GM12878 (cell line): ENCODE data around the gene OCLN. TPM values are rescaled to one million over a fixed set of nuclear protein-coding genes. Genes with fewer than 3 reads are reported as not detected.

Source experiments
- ATAC-seq: fragments of 200-7000 bp; cut with Tn5 transposase; 3 replicates; pipeline ENCODE4 v1.9.1; 2020; ENCODE audit warnings: mild to moderate bottlenecking, moderate library complexity
- BruUV-seq: library from RNA; stranded (reverse); fragments of 400-500 nt; replicated peaks from 2 replicates; lab custom pipeline; 2021; lab: Mats Ljungman, UMichigan
- CTCF ChIA-PET: fragments of 300-600 bp; sonication (Branson Sonifier 250); formaldehyde crosslinking; extraction: SDS; loops from one replicate; lab custom pipeline; 2021; ENCODE audit warnings: inconsistent platforms; lab: Yijun Ruan, JAX
- POLR2A ChIA-PET: fragments of 350-600 bp; formaldehyde crosslinking; extraction: SDS; loops from one replicate; lab custom pipeline; 2021; ENCODE audit warnings: inconsistent platforms; lab: Charles Lee
- RAD21 ChIA-PET: fragments of 300-600 bp; sonication (Branson Sonifier 250); formaldehyde crosslinking; loops from one replicate; lab custom pipeline; 2023; ENCODE audit warnings: antibody characterized with exemption; ENCODE audit not compliant: unreplicated experiment; lab: Charles Lee
- SMC1A ChIA-PET: fragments of 300-600 bp; sonication (Branson Sonifier 250); formaldehyde crosslinking; loops from one replicate; lab custom pipeline; 2023; ENCODE audit not compliant: unreplicated experiment, uncharacterized antibody; lab: Charles Lee
- DNase-seq: peaks from one replicate; pipeline ENCODE4 v3.0.0-alpha.2; 2011; ENCODE audit warnings: low read depth, low spot score
- FAIRE-seq: peaks from 3 replicates; lab custom pipeline; 2011; peaks lifted over from hg19 to GRCh38; lab: Jason Lieb, UNC
- H2AFZ ChIP-seq: 2 replicates; pipeline ENCODE4 v1.6.0; 2011; ENCODE audit warnings: low read depth, low read length, control low read depth; ENCODE audit not compliant: control insufficient read depth
- H3K27ac ChIP-seq: 2 replicates; pipeline ENCODE4 v1.5.1; 2011; ENCODE audit warnings: control low read depth; ENCODE audit not compliant: control insufficient read depth, insufficient read depth
- H3K27me3 ChIP-seq, 2 experiments: replicated peaks in 1 of 2; 2 replicates each; pipeline versions ENCODE4 v1.6.0 to v1.6.1; 2011; ENCODE audit warnings: low read length in 1 of 2; ENCODE audit not compliant: control insufficient read depth in 2 of 2, insufficient read depth in 2 of 2
- H3K36me3 ChIP-seq, 2 experiments: 2 replicates each; pipeline ENCODE4 v1.5.1; 2011; ENCODE audit warnings: low read length in 1 of 2; ENCODE audit not compliant: control insufficient read depth in 2 of 2, insufficient read depth in 2 of 2
- H3K4me1 ChIP-seq: 2 replicates; pipeline ENCODE4 v1.6.1; 2011; ENCODE audit warnings: mild to moderate bottlenecking, low read length, moderate library complexity, mixed read lengths; ENCODE audit not compliant: control insufficient read depth, insufficient read depth
- H3K4me2 ChIP-seq: 2 replicates; pipeline ENCODE4 v1.6.0; 2011; ENCODE audit warnings: control low read depth; ENCODE audit not compliant: control insufficient read depth, insufficient read depth
- H3K4me3 ChIP-seq: fragments of 200-600 bp; sonication (generic); 2 replicates; pipeline ENCODE4 v1.5.1; 2016
- H3K79me2 ChIP-seq: 2 replicates; pipeline ENCODE4 v1.6.0; 2011; ENCODE audit warnings: low read length; ENCODE audit not compliant: control insufficient read depth, insufficient read depth
- H3K9ac ChIP-seq: 2 replicates; pipeline ENCODE4 v1.8.0; 2011; ENCODE audit warnings: low read length, control low read depth, mixed read lengths; ENCODE audit not compliant: control insufficient read depth, insufficient read depth
- H3K9me3 ChIP-seq: replicated peaks from 3 replicates; pipeline ENCODE4 v1.5.1; 2011; ENCODE audit warnings: mild to moderate bottlenecking, low read length; ENCODE audit not compliant: control insufficient read depth, insufficient read depth
- H4K20me1 ChIP-seq: 2 replicates; pipeline ENCODE4 v1.6.0; 2011; ENCODE audit not compliant: control insufficient read depth, insufficient read depth
- CBX3 ChIP-seq: fragments of 200-600 bp; sonication (generic); IDR thresholded peaks from 2 replicates; pipeline ENCODE4 v1.6.1; 2016; ENCODE audit warnings: low read depth, borderline replicate concordance
- EED ChIP-seq: sonication (generic); IDR thresholded peaks from 2 replicates; pipeline ENCODE4 v1.6.1; 2016; ENCODE audit warnings: antibody characterized with exemption, low read depth
- NRF1 ChIP-seq: conservative IDR thresholded peaks from 2 replicates; pipeline ENCODE4 v1.6.1; 2011; ENCODE audit warnings: mild to moderate bottlenecking, low read depth, low read length, improper control_type of control experiment
- RBBP5 ChIP-seq: fragments of 200-600 bp; sonication (generic); conservative IDR thresholded peaks from 2 replicates; pipeline ENCODE4 v1.6.1; 2016
- RCOR1 ChIP-seq: conservative IDR thresholded peaks from 2 replicates; pipeline ENCODE4 v1.6.1; 2012; ENCODE audit warnings: low read depth, low read length, improper control_type of control experiment
- RELB ChIP-seq: fragments of 450-650 bp; IDR thresholded peaks from 2 replicates; pipeline ENCODE4 v1.6.1; 2017; ENCODE audit warnings: low read depth, mild to moderate bottlenecking, moderate library complexity
- RFX5 ChIP-seq: IDR thresholded peaks from 2 replicates; pipeline ENCODE4 v1.6.1; 2011; ENCODE audit warnings: low read depth, low read length, improper control_type of control experiment
- RUNX3 ChIP-seq: IDR thresholded peaks from 2 replicates; pipeline ENCODE4 v1.6.1; 2012; ENCODE audit warnings: low read length, inconsistent platforms
- TARDBP ChIP-seq: IDR thresholded peaks from 2 replicates; pipeline ENCODE4 v1.6.1; 2016; ENCODE audit warnings: borderline replicate concordance
- WGBS: methylation state at CpG from one replicate; pipeline ENCODE4 v1.1.6; 2016; ENCODE audit warnings: low lambda C conversion rate; ENCODE audit not compliant: insufficient replicate concordance, insufficient coverage; ENCODE audit errors: missing lambda C conversion rate; 5-methylcytosine and 5-hydroxymethylcytosine counted together
- in situ Hi-C: fragments of 300-500 bp; cut with MboI; formaldehyde crosslinking; loops from 9 replicates; pipeline ENCODE4 v1.14.3; 2018; ENCODE audit warnings: mixed read lengths
- intact Hi-C: fragments of 100-400 bp; cut with micrococcal nuclease; formaldehyde crosslinking; loops from one replicate; pipeline ENCODE4 v1.14.2; 2022; ENCODE audit not compliant: unreplicated experiment
- polyA plus RNA-seq, 11 experiments: library from polyadenylated mRNA; depleted of rRNA in 4 of 11; unstranded in 6 of 11; stranded (reverse) in 5 of 11; fragments of >200 nt; fragmentation: Nextera tagmentation in 4 of 11; fragmentation: Illumina TruSeq in 1 of 11; extraction: Ambion mirVana in 4 of 11; extraction: Trizol in 1 of 11; gene quantifications; 1 replicate in 1 of 11; 2 replicates in 10 of 11; pipeline versions ENCODE4 v1.2.1 to v1.2.3, GENCODE V29; 2011 to 2016; ENCODE audit warnings: inconsistent platforms in 2 of 11, missing spikeins in 2 of 11, low read depth in 1 of 11
- total RNA-seq, 4 experiments: library from RNA; depleted of rRNA in 3 of 4; stranded (reverse); fragments of >200 nt in 3 of 4; fragmentation: Illumina TruSeq in 1 of 4; extraction: Trizol in 1 of 4; gene quantifications; 2 replicates each; pipeline versions ENCODE4 v1.2.1 to v1.2.3, GENCODE V29; 2013 to 2021

OCLN gene
- total and polyA plus RNA-seq, 10 of the 15 experiments (the other 5 are each of a cell fraction or from before 2014, with no cell fraction given): 2.0 to 26.5 (median 17.0) TPM

GRCh38 chr5:69502367-69502766, 9.8 kb downstream of the OCLN start (continued):
- TF ChIP-seq RELB (no peak), TARDBP (no peak), RBBP5 (no peak)

- Histone ChIP-seq H3K79me2 (peaks cover 10% of the 10 kb centered on the region), H3K9me3 (no peaks in the 10 kb centered on the region), H3K4me2 (0 out of 2 replicates have a peak overlapping the region, but pooled peaks have one; percentile 0), H3K9ac (no peak overlapping the region), H3K27ac (no peak overlapping the region), H2AFZ (peak overlapping the region; percentile 9; the same call in 1 of the 2 replicates), H4K20me1 (no peaks in the 10 kb centered on the region), H3K36me3 (peaks cover 0 to 5% of the 10 kb centered on the region in 2 experiments; a peak in 1 of 4 replicates), H3K4me1 (no peaks in the 10 kb centered on the region; the same call in 1 of the 2 replicates), H3K4me3 (no peak overlapping the region), H3K27me3 (no peaks in the 10 kb centered on the region)
- SMC1A ChIA-PET: interaction anchor here (0.6 kb wide), 1 partner anchor 73 kb away, joined by 3 read pairs; no protein-coding TSS in a partner anchor
- in situ Hi-C loops (loop anchor here (25.0 kb wide), 1 partner anchor 1584 kb away; no protein-coding TSS in a partner anchor), intact Hi-C loops (no loop called here)
- 20% methylated on average over 7 of the region's 7 CpGs for WGBS
- ATAC-seq (peak; percentile 27; the same call in 2 of the 3 replicates), FAIRE-seq (no peak), DNase-seq (no peak)
- CTCF ChIA-PET: interaction anchor here (1.7 kb wide), 1 partner anchor 14 kb away, joined by 5 read pairs; no protein-coding TSS in a partner anchor
- TF ChIP-seq EED (0 out of 2 replicates have a peak, but pooled peaks have one; percentile 35), CBX3 (no peak), RUNX3 (no peak), RCOR1 (no peak), RFX5 (no peak), NRF1 (no peak)
- no TSS peak for BruUV-seq
- RAD21 ChIA-PET: interaction anchor here (0.6 kb wide), 1 partner anchor 70 kb away, joined by 3 read pairs; no protein-coding TSS in a partner anchor
- POLR2A ChIA-PET: interaction anchor here (0.6 kb wide), 1 partner anchor 308 kb away, joined by 3 read pairs; no protein-coding TSS in a partner anchor
Measured at GRCh38 chr5:69502767-69503488, 10.3 kb downstream of the OCLN start.
